ENCODE data around the gene ZFAND3.

Gene ZFAND3

DNA sequence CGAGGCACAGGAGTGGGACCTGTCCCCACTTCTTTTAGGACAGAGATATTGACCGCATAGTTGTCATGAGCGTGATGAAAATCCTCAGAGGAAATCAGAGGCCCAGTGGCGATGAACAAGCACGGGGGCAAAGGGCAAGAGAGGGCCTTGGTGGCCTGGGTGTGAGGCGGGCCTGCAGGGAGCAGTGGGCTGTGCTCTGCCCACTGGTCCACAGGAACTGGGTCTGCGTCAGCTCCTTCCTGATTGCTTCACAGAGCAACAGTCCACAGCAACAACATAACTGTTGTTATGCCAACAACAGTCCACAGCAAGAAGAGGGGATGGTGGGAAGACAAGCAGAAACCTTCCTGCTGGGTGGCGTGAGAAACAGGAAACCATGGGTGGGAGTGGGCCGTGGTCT lies 335.6 kb downstream of the ZFAND3 start:
- Histone ChIP-seq H3K27ac (ENCODE audit: low read length) (no peak overlapping the region), H2AFZ (ENCODE audit: low read length) (no peak overlapping the region), H3K9me3 (replicated peaks; ENCODE audit: insufficient read depth, low read length) (no peaks in the 10 kb centered on the region), H4K20me1 (ENCODE audit: insufficient read depth, low read length) (no peaks in the 10 kb centered on the region), H3K27me3 (replicated peaks; ENCODE audit: insufficient read depth, low read length) (no peaks in the 10 kb centered on the region), H3F3A (ENCODE audit: insufficient read depth, low read length) (no peaks in the 10 kb centered on the region), H3K9me2 (replicated peaks; ENCODE audit: insufficient read depth, low read length) (no peaks in the 10 kb centered on the region), H3K4me1 (ENCODE audit: low read length) (no peaks in the 10 kb centered on the region), H3K4me2 (ENCODE audit: low read depth, low read length) (no peak overlapping the region), H3K9ac (ENCODE audit: low read length) (no peak overlapping the region), H3K4me3 (ENCODE audit: low read length) (no peak overlapping the region), H3K79me2 (ENCODE audit: low read length) (no peaks in the 10 kb centered on the region), H3K36me3 (replicated peaks; ENCODE audit: insufficient read depth, low read length) (no peaks in the 10 kb centered on the region)
- DNase-seq: no peak
- TF ChIP-seq EZH2 (optimal IDR thresholded peaks at IDR 0.05; ENCODE audit: low read depth, low read length): no peak
- TF ChIP-seq EZH2phosphoT487 (IDR thresholded peaks at IDR 0.05; ENCODE audit: low read length): no peak
- TF ChIP-seq, protein P1, sequence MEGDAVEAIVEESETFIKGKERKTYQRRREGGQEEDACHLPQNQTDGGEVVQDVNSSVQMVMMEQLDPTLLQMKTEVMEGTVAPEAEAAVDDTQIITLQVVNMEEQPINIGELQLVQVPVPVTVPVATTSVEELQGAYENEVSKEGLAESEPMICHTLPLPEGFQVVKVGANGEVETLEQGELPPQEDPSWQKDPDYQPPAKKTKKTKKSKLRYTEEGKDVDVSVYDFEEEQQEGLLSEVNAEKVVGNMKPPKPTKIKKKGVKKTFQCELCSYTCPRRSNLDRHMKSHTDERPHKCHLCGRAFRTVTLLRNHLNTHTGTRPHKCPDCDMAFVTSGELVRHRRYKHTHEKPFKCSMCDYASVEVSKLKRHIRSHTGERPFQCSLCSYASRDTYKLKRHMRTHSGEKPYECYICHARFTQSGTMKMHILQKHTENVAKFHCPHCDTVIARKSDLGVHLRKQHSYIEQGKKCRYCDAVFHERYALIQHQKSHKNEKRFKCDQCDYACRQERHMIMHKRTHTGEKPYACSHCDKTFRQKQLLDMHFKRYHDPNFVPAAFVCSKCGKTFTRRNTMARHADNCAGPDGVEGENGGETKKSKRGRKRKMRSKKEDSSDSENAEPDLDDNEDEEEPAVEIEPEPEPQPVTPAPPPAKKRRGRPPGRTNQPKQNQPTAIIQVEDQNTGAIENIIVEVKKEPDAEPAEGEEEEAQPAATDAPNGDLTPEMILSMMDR (IDR thresholded peaks at IDR 0.05; ENCODE audit: low read length): no peak

- Histone ChIP-seq H3K27me3 (replicated peaks; ENCODE audit: insufficient read depth, low read length) (no peaks in the 10 kb centered on the region), H3K36me3 (replicated peaks; ENCODE audit: insufficient read depth, low read length) (no peaks in the 10 kb centered on the region), H3F3A (ENCODE audit: insufficient read depth, low read length) (no peaks in the 10 kb centered on the region), H2AFZ (ENCODE audit: low read length) (no peak overlapping the region), H3K9me2 (replicated peaks; ENCODE audit: insufficient read depth, low read length) (no peaks in the 10 kb centered on the region), H4K20me1 (ENCODE audit: insufficient read depth, low read length) (no peaks in the 10 kb centered on the region), H3K9me3 (replicated peaks; ENCODE audit: insufficient read depth, low read length) (no peaks in the 10 kb centered on the region), H3K4me3 (ENCODE audit: low read length) (no peak overlapping the region), H3K4me2 (ENCODE audit: low read depth, low read length) (no peak overlapping the region), H3K9ac (ENCODE audit: low read length) (no peak overlapping the region), H3K4me1 (ENCODE audit: low read length) (no peaks in the 10 kb centered on the region), H3K27ac (ENCODE audit: low read length) (no peak overlapping the region), H3K79me2 (ENCODE audit: low read length) (no peaks in the 10 kb centered on the region)
- no peak for DNase-seq
- TF ChIP-seq EZH2 (optimal IDR thresholded peaks at IDR 0.05; ENCODE audit: low read depth, low read length): no peak
- TF ChIP-seq, protein P1 (IDR thresholded peaks at IDR 0.05; ENCODE audit: low read length): no peak
- no peak for TF ChIP-seq EZH2phosphoT487 (IDR thresholded peaks at IDR 0.05; ENCODE audit: low read length)
Observed at GRCh38 chr6:38155621-38156204, 336.2 kb downstream of the ZFAND3 start.

GRCh38 chr6:38156818-38157565 lies 337.5 kb downstream of the ZFAND3 start:
- Histone ChIP-seq H3K27me3 (replicated peaks; ENCODE audit: insufficient read depth, low read length) (no peaks in the 10 kb centered on the region), H3K9me3 (replicated peaks; ENCODE audit: insufficient read depth, low read length) (no peaks in the 10 kb centered on the region), H3K79me2 (ENCODE audit: low read length) (no peaks in the 10 kb centered on the region), H2AFZ (ENCODE audit: low read length) (no peak overlapping the region), H3K4me3 (ENCODE audit: low read length) (no peak overlapping the region), H3F3A (ENCODE audit: insufficient read depth, low read length) (no peaks in the 10 kb centered on the region), H3K4me1 (ENCODE audit: low read length) (no peaks in the 10 kb centered on the region), H3K4me2 (ENCODE audit: low read depth, low read length) (no peak overlapping the region), H3K9ac (ENCODE audit: low read length) (no peak overlapping the region), H3K36me3 (replicated peaks; ENCODE audit: insufficient read depth, low read length) (no peaks in the 10 kb centered on the region), H3K27ac (ENCODE audit: low read length) (no peak overlapping the region), H4K20me1 (ENCODE audit: insufficient read depth, low read length) (no peaks in the 10 kb centered on the region), H3K9me2 (replicated peaks; ENCODE audit: insufficient read depth, low read length) (no peaks in the 10 kb centered on the region)
- no peak for DNase-seq
- TF ChIP-seq EZH2 (optimal IDR thresholded peaks at IDR 0.05; ENCODE audit: low read depth, low read length) (no peak), EZH2phosphoT487 (IDR thresholded peaks at IDR 0.05; ENCODE audit: low read length) (no peak)
- TF ChIP-seq, protein P1 (IDR thresholded peaks at IDR 0.05; ENCODE audit: low read length): no peak
